Tibial nerve (tissue), 4 donors: ENCODE measurements around the gene CTU2. TPM values are rescaled to one million over a fixed set of nuclear protein-coding genes. Genes with fewer than 3 reads are reported as not detected.

ENCODE experiments used
- DNase-seq, 2 donors: peaks; one replicate each; pipeline ENCODE4 v3.0.0-alpha.2; 2019; ENCODE audit warnings: low spot score in 2 of 2
- H3K27ac ChIP-seq, 4 donors: fragments of 200-600 bp; sonication (generic) in 3 of 4; one replicate each; pipeline ENCODE4 v1.5.1; 2017 to 2019; ENCODE audit warnings: mild to moderate bottlenecking in 1 of 4
- H3K27me3 ChIP-seq, 2 donors: fragments of 200-600 bp; sonication (generic) in 1 of 2; one replicate each; pipeline versions ENCODE4 v1.5.1 to v1.6.0; 2017 to 2019
- H3K36me3 ChIP-seq, 3 donors: fragments of 200-600 bp; sonication (generic); one replicate each; pipeline ENCODE4 v1.5.1; 2018 to 2019
- H3K4me1 ChIP-seq, 4 donors: fragments of 200-600 bp; sonication (generic) in 3 of 4; one replicate each; pipeline ENCODE4 v1.5.1; 2017 to 2019
- H3K4me3 ChIP-seq, 4 donors: fragments of 200-600 bp; sonication (generic) in 3 of 4; one replicate each; pipeline ENCODE4 v1.5.1; 2017 to 2019; ENCODE audit warnings: mild to moderate bottlenecking in 1 of 4, moderate library complexity in 1 of 4
- H3K9me3 ChIP-seq, 4 donors: fragments of 200-600 bp; sonication (generic) in 3 of 4; one replicate each; pipeline ENCODE4 v1.5.1; 2017 to 2019
- CTCF ChIP-seq, 5 experiments: fragments of 200-600 bp in 3 of 5; fragments of 450-650 bp in 2 of 5; sonication (generic) in 3 of 5; IDR thresholded peaks; one replicate each; pipeline ENCODE4 v1.5.1; 2016 to 2019; ENCODE audit warnings: antibody characterized with exemption in 5 of 5, mild to moderate bottlenecking in 3 of 5, moderate library complexity in 2 of 5
- EP300 ChIP-seq, 2 donors: sonication (generic); formaldehyde crosslinking; IDR thresholded peaks; one replicate each; pipeline ENCODE4 v1.6.1; 2017; ENCODE audit warnings: antibody characterized with exemption in 2 of 2, mild to moderate bottlenecking in 1 of 2
- POLR2A ChIP-seq, 2 donors: fragments of 450-650 bp; IDR thresholded peaks; one replicate each; pipeline ENCODE4 v1.6.1; 2017; ENCODE audit warnings: antibody characterized with exemption in 2 of 2, mild to moderate bottlenecking in 2 of 2, moderate library complexity in 2 of 2
- WGBS, 2 donors: methylation state at CpG; one replicate each; pipeline ENCODE4 v1.1.5; 2018; 5-methylcytosine and 5-hydroxymethylcytosine counted together
- total RNA-seq, 4 donors: library from RNA; depleted of rRNA; stranded (reverse); fragments of >200 nt; gene quantifications; one replicate each; pipeline ENCODE4 v1.1.0, GENCODE V29; 2016

Gene CTU2
- total RNA-seq, 4 donors from 2014 or later, result 12.3 to 22.5 (median 12.5) TPM

GRCh38 chr16:88694221-88695087 lies 11.8 kb upstream of the CTU2 start:
- WGBS, 2 donors, result 78 to 86% methylated on average over 23 to 28 of the region's 37 CpGs
- DNase-seq, result no peak
- no peak overlapping the region for H3K27ac ChIP-seq
- TF ChIP-seq CTCF (IDR thresholded peaks at IDR 0.05), result no peak
- no peak for TF ChIP-seq EP300 (IDR thresholded peaks at IDR 0.05)
- TF ChIP-seq POLR2A (IDR thresholded peaks at IDR 0.05), result no peak
- peaks cover 0 to 26% of the 10 kb centered on the region in 2 donors for H3K27me3 ChIP-seq
- H3K4me3 ChIP-seq, result no peak overlapping the region
- H3K36me3 ChIP-seq, result peaks cover 0 to 46% (median 9%) of the 10 kb centered on the region in 3 donors
- H3K9me3 ChIP-seq, result no peaks in the 10 kb centered on the region
- peaks cover 0 to 14% (median 0%) of the 10 kb centered on the region in 4 donors for H3K4me1 ChIP-seq

- WGBS, 2 donors, result 65 to 72% methylated on average over 5 to 14 of the region's 15 CpGs
- H3K9me3 ChIP-seq, result no peaks in the 10 kb centered on the region
- peaks cover 0 to 19% of the 10 kb centered on the region in 2 donors for H3K27me3 ChIP-seq
- DNase-seq, result no peak
- no peak overlapping the region for H3K4me3 ChIP-seq
- H3K36me3 ChIP-seq, result peaks cover 0 to 53% (median 9%) of the 10 kb centered on the region in 3 donors
- peaks cover 0 to 21% (median 4%) of the 10 kb centered on the region in 4 donors for H3K4me1 ChIP-seq
- H3K27ac ChIP-seq, result no peak overlapping the region
- TF ChIP-seq EP300 (IDR thresholded peaks at IDR 0.05), result no peak
- TF ChIP-seq CTCF (IDR thresholded peaks at IDR 0.05), result no peak
- no peak for TF ChIP-seq POLR2A (IDR thresholded peaks at IDR 0.05)
These were observed 11.1 kb upstream of the CTU2 start for GRCh38 chr16:88695218-88695617.

- no peak overlapping the region for H3K4me3 ChIP-seq
- peaks cover 0 to 24% (median 6%) of the 10 kb centered on the region in 4 donors for H3K4me1 ChIP-seq
- WGBS, 2 donors, result 84 to 90% methylated on average over 7 of the region's 7 CpGs
- TF ChIP-seq CTCF (IDR thresholded peaks at IDR 0.05) (no peak), POLR2A (IDR thresholded peaks at IDR 0.05) (no peak), EP300 (IDR thresholded peaks at IDR 0.05) (no peak)
- H3K27me3 ChIP-seq, result peaks cover 0 to 14% of the 10 kb centered on the region in 2 donors
- no peak overlapping the region for H3K27ac ChIP-seq
- no peaks in the 10 kb centered on the region for H3K9me3 ChIP-seq
- peaks cover 0 to 59% (median 9%) of the 10 kb centered on the region in 3 donors for H3K36me3 ChIP-seq
- DNase-seq, result no peak
These were observed 10.6 kb upstream of the CTU2 start for GRCh38 chr16:88695753-88696152.

- peaks cover 0 to 65% (median 9%) of the 10 kb centered on the region in 3 donors for H3K36me3 ChIP-seq
- 85 to 86% methylated on average over 14 of the region's 14 CpGs for WGBS, 2 donors
- no peaks in the 10 kb centered on the region for H3K9me3 ChIP-seq
- H3K4me1 ChIP-seq, result peaks cover 0 to 27% (median 12%) of the 10 kb centered on the region in 4 donors
- no peak overlapping the region for H3K27ac ChIP-seq
- H3K4me3 ChIP-seq, result no peak overlapping the region
- peaks cover 0 to 9% of the 10 kb centered on the region in 2 donors for H3K27me3 ChIP-seq
- TF ChIP-seq CTCF (IDR thresholded peaks at IDR 0.05), result no peak
- TF ChIP-seq POLR2A (IDR thresholded peaks at IDR 0.05), result no peak
- no peak for TF ChIP-seq EP300 (IDR thresholded peaks at IDR 0.05)
- DNase-seq, result no peak
These were observed 9.9 kb upstream of the CTU2 start for GRCh38 chr16:88696441-88696840.
